ENCODE data around the gene OSBPL6.
A peak's percentile ranks its signal among the peaks of the same experiment; 100 is the strongest.
"Not testable (repeated sequence)": the region's sequence is repeated elsewhere in the genome, so short reads cannot be mapped to it uniquely, and the experiment has no call there.

OSBPL6 gene

GRCh38 chr2:178193823-178194599 lies at the start of gene OSBPL6:
Gene OSBPL6 (plus strand): TSS chr2:178194512. CDS start chr2:178306185, 111,673 bp downstream.
- DNase-seq = peak; percentile 66 to 82

GRCh38 chr2:178152033-178152432 lies 42.3 kb upstream of the OSBPL6 start:
- DNase-seq = peak in 1 of 2 experiments; percentile 30

- DNase-seq = no peak
Observed at GRCh38 chr2:178152542-178152941, 41.8 kb upstream of the OSBPL6 start.

GRCh38 chr2:178152977-178153376 lies 41.3 kb upstream of the OSBPL6 start:
- no peak for DNase-seq

GRCh38 chr2:178153878-178154277 lies 40.4 kb upstream of the OSBPL6 start:
- DNase-seq = not testable (repeated sequence)

GRCh38 chr2:178155524-178155923 lies 38.8 kb upstream of the OSBPL6 start:
- DNase-seq = no peak

GRCh38 chr2:178157574-178157973 lies 36.7 kb upstream of the OSBPL6 start:
- DNase-seq = no peak

- no peak for DNase-seq
Observed at GRCh38 chr2:178159966-178160365, 34.3 kb upstream of the OSBPL6 start.

GRCh38 chr2:178160601-178161000 lies 33.7 kb upstream of the OSBPL6 start:
- no peak for DNase-seq

GRCh38 chr2:178163395-178163794 lies 30.9 kb upstream of the OSBPL6 start:
- no peak for DNase-seq

- no peak for DNase-seq
Observed at GRCh38 chr2:178163911-178164310, 30.4 kb upstream of the OSBPL6 start.

- no peak for DNase-seq
Observed at GRCh38 chr2:178173657-178174056, 20.7 kb upstream of the OSBPL6 start.

- no peak for DNase-seq
Observed at GRCh38 chr2:178177066-178177679, 17.1 kb upstream of the OSBPL6 start.

- not testable (repeated sequence) for DNase-seq
Observed at GRCh38 chr2:178180648-178181047, 13.7 kb upstream of the OSBPL6 start.

- DNase-seq = no peak
Observed at GRCh38 chr2:178187861-178188260, 6.5 kb upstream of the OSBPL6 start.

GRCh38 chr2:178188466-178188865 lies 5.8 kb upstream of the OSBPL6 start:
- no peak for DNase-seq

- no peak for DNase-seq
Observed at GRCh38 chr2:178191004-178191508, 3.3 kb upstream of the OSBPL6 start.

- no peak for DNase-seq
Observed at GRCh38 chr2:178191511-178191910, 2.8 kb upstream of the OSBPL6 start.

GRCh38 chr2:178193496-178193822 lies 853 bp upstream of the OSBPL6 start:
- DNase-seq = no peak

GRCh38 chr2:178194600-178195389 lies 483 bp downstream of the OSBPL6 start:
- DNase-seq = peak; percentile 51 to 61

GRCh38 chr2:178195390-178196166 lies 1.3 kb downstream of the OSBPL6 start:
- DNase-seq = no peak

- no peak for DNase-seq
Observed at GRCh38 chr2:178197791-178198190, 3.5 kb downstream of the OSBPL6 start.

GRCh38 chr2:178198441-178198840 lies 4.1 kb downstream of the OSBPL6 start:
- not testable (repeated sequence) for DNase-seq
